NCI-H748 (cell line): Measurements from ENCODE around the gene CC2D1B.

Source experiments
- DNase-seq: peaks from one replicate; lab custom pipeline; 2025; ENCODE audit not compliant: unreplicated experiment; lab: John Stamatoyannopoulos, UW

CC2D1B gene

GRCh38 chr1:52305417-52306226, 60.4 kb downstream of the CC2D1B start:
- DNase-seq = no peak
